GM12872 (cell line): ENCODE data around the gene CPEB1.

Source experiments
- CTCF ChIP-seq: IDR thresholded peaks from 3 replicates; pipeline ENCODE4 v1.5.1; 2011; ENCODE audit warnings: low read depth, mild to moderate bottlenecking, low read length, moderate library complexity; ENCODE audit not compliant: insufficient read depth

The CPEB1 gene

GRCh38 chr15:82677720-82678323 is 30.7 kb upstream of the CPEB1 start:
- no peak for TF ChIP-seq CTCF

DNA sequence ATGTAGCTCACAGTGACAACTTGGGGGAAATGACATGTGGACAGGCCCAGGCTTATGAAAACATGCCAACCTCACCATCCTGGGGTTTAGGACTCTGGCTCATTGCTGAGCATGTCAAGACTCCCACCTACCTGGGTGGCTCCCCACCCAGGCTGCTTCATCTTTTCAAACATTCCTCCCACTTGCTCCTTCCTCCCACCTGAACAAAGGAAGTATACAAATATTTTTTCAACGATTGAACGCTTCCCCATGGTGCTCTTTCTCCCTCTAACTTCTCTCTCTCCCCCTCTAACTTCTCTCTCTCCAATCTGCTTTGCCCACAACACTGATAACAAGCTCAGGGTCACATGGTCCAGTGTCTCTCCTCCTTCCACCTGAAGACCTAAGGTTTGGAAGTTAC is 27.7 kb upstream of the CPEB1 start:
- no peak for TF ChIP-seq CTCF

GRCh38 chr15:82670699-82671098 is 23.5 kb upstream of the CPEB1 start:
- no peak for TF ChIP-seq CTCF

DNA sequence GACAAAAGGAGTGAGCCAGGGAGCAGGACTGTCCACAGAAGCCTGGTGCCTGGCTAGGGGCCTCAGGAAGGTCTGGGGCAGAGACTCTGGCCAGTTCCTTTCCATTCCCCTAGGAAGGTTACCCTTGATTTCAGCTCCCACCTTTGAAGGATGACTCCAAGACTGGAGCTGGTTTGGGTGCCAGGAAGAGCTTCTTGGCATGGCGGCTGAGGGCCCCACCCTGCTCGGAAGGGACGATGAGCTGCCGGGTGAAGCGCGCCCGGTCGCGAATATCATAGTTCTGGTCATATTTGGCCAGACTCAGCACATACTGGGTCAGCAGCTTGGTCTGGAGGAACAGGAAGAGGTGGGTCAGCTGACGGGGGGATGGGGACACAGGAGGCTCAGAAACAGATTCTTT is 19.4 kb upstream of the CPEB1 start:
- no peak for TF ChIP-seq CTCF

- no peak for TF ChIP-seq CTCF
These were observed 16.9 kb upstream of the CPEB1 start for GRCh38 chr15:82664021-82664420.

DNA sequence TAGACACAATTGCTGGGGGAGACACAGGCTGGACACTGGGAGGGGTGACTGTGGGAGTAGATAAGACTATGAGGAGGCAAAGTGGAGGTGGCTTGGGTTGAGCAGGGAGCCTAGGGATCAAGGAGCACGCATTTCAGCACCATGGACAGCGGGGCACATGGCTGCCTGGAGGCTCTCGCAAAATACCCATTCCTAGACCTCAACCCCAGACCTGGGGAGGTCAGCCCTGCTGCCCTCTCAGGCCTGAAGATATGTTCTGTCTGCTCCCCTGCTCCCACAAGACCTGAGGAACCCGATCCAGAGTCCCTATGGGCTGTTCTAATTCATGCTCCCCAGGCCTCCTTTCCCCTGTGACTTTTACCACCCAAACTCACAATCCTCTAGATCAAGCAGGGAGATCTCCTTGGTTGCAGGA is 16.0 kb upstream of the CPEB1 start:
- TF ChIP-seq CTCF, result no peak

DNA sequence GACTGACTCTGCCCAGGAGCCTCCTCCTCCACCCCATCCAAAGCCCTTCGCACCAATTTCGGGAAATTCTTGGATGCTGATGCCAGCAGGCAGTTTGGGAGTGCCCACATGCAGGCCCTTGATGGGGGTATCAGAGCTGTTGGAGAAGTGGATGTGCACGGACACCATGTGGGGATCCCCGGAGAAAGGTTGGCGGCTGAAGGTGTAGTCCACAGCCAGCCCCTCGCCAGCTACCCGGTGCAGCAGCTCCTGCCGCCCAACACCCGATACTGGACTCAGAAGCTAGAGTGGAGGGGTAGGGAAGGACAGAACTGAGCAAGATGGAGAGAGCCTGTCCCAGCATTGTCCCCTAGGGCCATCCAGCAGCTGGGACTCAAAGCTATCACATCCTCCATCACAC is 15.5 kb upstream of the CPEB1 start:
- TF ChIP-seq CTCF, result no peak
